Ovary (tissue), 3 donors: Measurements from ENCODE around the gene ADPRHL1.

Experiments
- EP300 ChIP-seq: sonication (generic); formaldehyde crosslinking; IDR thresholded peaks from one replicate; pipeline ENCODE4 v1.6.1; 2017; ENCODE audit warnings: antibody characterized with exemption
- TF ChIP-seq, protein P1 (sequence below), 3 donors: fragments of 450-650 bp in 2 of 3; fragments of 200-600 bp in 1 of 3; IDR thresholded peaks; one replicate each; pipeline versions ENCODE4 v1.5.1 to v1.8.0; 2016 to 2022; ENCODE audit warnings: antibody characterized with exemption in 3 of 3, mild to moderate bottlenecking in 1 of 3
- donor health status: DM: no; HTN: no; CAD: no.

DNA sequence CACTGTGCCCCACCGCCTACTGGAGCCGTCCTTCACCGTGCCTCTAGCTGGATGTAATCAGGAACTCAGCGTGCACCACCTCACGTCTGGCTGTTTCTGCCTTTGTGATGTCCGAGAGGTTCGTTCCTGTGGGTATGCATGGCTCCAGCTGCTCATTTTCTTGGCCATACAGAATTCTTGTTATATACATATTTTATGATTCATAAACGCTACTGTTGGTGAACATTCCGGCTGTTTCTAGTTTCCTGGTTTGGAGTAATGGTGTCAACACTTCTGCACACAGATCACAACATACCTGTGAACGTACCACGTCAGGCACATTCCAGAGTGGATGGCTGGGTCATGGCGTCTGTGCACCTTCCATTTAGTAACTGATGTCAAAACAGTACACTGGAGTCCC lies 22.6 kb upstream of the ADPRHL1 start:
- TF ChIP-seq, protein P1, sequence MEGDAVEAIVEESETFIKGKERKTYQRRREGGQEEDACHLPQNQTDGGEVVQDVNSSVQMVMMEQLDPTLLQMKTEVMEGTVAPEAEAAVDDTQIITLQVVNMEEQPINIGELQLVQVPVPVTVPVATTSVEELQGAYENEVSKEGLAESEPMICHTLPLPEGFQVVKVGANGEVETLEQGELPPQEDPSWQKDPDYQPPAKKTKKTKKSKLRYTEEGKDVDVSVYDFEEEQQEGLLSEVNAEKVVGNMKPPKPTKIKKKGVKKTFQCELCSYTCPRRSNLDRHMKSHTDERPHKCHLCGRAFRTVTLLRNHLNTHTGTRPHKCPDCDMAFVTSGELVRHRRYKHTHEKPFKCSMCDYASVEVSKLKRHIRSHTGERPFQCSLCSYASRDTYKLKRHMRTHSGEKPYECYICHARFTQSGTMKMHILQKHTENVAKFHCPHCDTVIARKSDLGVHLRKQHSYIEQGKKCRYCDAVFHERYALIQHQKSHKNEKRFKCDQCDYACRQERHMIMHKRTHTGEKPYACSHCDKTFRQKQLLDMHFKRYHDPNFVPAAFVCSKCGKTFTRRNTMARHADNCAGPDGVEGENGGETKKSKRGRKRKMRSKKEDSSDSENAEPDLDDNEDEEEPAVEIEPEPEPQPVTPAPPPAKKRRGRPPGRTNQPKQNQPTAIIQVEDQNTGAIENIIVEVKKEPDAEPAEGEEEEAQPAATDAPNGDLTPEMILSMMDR (IDR thresholded peaks at IDR 0.05): no peak
- TF ChIP-seq EP300: no peak
